AG04450 (cell line): ENCODE measurements around the gene PIAS2. TPM values are rescaled to one million over a fixed set of nuclear protein-coding genes. Genes with fewer than 3 reads are reported as not detected.

ENCODE experiments used
- CTCF ChIA-PET: fragments of 300-600, 350-600 bp; formaldehyde crosslinking; extraction: SDS; loops from one replicate; lab custom pipeline; 2022; ENCODE audit warnings: antibody characterized with exemption, inconsistent platforms; lab: Charles Lee
- POLR2A ChIA-PET: fragments of 350-600 bp; formaldehyde crosslinking; extraction: SDS; loops from one replicate; lab custom pipeline; 2021; ENCODE audit warnings: antibody characterized with exemption, inconsistent platforms; lab: Yijun Ruan, JAX
- DNase-seq: peaks from one replicate; pipeline ENCODE4 v3.0.0-alpha.2; 2011; ENCODE audit warnings: low read depth, low spot score
- H3K27ac ChIP-seq: one replicate; pipeline ENCODE4 v1.5.1; 2012; ENCODE audit warnings: low read depth, low read length, control low read depth
- H3K27me3 ChIP-seq: one replicate; pipeline ENCODE4 v1.6.0; 2012; ENCODE audit warnings: low read length; ENCODE audit not compliant: control insufficient read depth, insufficient read depth
- H3K4me3 ChIP-seq: 2 replicates; pipeline ENCODE4 v1.5.1; 2011; ENCODE audit warnings: mild to moderate bottlenecking, low read depth, low read length, control low read depth
- H3K9me3 ChIP-seq: 2 replicates; pipeline ENCODE4 v1.5.1; 2012; ENCODE audit warnings: low read length; ENCODE audit not compliant: control insufficient read depth, insufficient read depth
- polyA plus RNA-seq: library from polyadenylated mRNA; depleted of rRNA; stranded (reverse); fragments of >200 nt; gene quantifications from 2 replicates; pipeline ENCODE4 v1.2.3, GENCODE V29; 2011
- TF ChIP-seq, protein P1 (sequence below): IDR thresholded peaks from 2 replicates; pipeline ENCODE4 v1.5.1; 2011; ENCODE audit warnings: low read depth, low read length, control low read depth, inconsistent platforms

PIAS2 gene
- polyA plus RNA-seq, 1 experiment = 10.1 TPM

GRCh38 chr18:46888965-46889364, 28.3 kb downstream of the PIAS2 start:
- Histone ChIP-seq H3K27me3 (no peaks in the 10 kb centered on the region), H3K4me3 (no peak overlapping the region), H3K27ac (no peak overlapping the region), H3K9me3 (peaks cover 4% of the 10 kb centered on the region; the same call in 1 of the 2 replicates)
- no peak for DNase-seq
- ChIA-PET CTCF (no interaction called here), POLR2A (no interaction called here)
- TF ChIP-seq, protein P1, sequence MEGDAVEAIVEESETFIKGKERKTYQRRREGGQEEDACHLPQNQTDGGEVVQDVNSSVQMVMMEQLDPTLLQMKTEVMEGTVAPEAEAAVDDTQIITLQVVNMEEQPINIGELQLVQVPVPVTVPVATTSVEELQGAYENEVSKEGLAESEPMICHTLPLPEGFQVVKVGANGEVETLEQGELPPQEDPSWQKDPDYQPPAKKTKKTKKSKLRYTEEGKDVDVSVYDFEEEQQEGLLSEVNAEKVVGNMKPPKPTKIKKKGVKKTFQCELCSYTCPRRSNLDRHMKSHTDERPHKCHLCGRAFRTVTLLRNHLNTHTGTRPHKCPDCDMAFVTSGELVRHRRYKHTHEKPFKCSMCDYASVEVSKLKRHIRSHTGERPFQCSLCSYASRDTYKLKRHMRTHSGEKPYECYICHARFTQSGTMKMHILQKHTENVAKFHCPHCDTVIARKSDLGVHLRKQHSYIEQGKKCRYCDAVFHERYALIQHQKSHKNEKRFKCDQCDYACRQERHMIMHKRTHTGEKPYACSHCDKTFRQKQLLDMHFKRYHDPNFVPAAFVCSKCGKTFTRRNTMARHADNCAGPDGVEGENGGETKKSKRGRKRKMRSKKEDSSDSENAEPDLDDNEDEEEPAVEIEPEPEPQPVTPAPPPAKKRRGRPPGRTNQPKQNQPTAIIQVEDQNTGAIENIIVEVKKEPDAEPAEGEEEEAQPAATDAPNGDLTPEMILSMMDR = no peak

DNA sequence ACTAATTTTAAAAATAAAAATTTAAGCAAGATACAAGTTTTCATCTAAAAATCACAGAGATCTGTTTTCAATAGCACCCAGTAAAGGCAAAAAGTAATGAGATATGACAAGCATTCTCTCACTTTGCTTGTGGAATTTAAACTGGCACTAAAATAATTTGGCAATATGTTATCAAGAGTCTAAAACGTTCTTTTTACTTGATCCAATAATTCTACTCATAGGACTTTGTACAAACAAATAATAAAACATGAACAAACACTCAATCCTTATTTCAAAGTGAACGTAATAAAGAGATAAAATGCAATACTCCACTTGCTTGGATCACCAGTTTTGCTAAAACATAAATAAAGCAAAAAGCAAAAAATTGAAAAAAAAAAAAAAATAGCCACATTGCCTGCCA, 30.4 kb downstream of the PIAS2 start:
- POLR2A ChIA-PET = no interaction called here
- CTCF ChIA-PET = no interaction called here

GRCh38 chr18:46883180-46883579, 34.1 kb downstream of the PIAS2 start:
- TF ChIP-seq, protein P1 = no peak
- DNase-seq = no peak
- Histone ChIP-seq H3K9me3 (0 out of 2 replicates have a peak, but pooled peaks cover 4% of the 10 kb centered on the region), H3K27me3 (no peaks in the 10 kb centered on the region), H3K4me3 (no peak overlapping the region), H3K27ac (no peak overlapping the region)
- CTCF ChIA-PET = interaction anchor here (0.7 kb wide), 1 partner anchor 53 kb away, joined by 5 read pairs; no protein-coding TSS in a partner anchor
- POLR2A ChIA-PET = no interaction called here

More for the DNA sequence above, 30.4 kb downstream of the PIAS2 start:
- TF ChIP-seq, protein P1 = no peak
- no peak overlapping the region for H3K27ac ChIP-seq
- no peak overlapping the region for H3K4me3 ChIP-seq
- no peak for DNase-seq
- H3K27me3 ChIP-seq = no peaks in the 10 kb centered on the region
- H3K9me3 ChIP-seq = peaks cover 4% of the 10 kb centered on the region; the same call in 1 of the 2 replicates

- no peaks in the 10 kb centered on the region for H3K27me3 ChIP-seq
- peaks cover 13% of the 10 kb centered on the region for H3K9me3 ChIP-seq
- H3K27ac ChIP-seq = no peak overlapping the region
- ChIA-PET CTCF (no interaction called here), POLR2A (no interaction called here)
- no peak for DNase-seq
- H3K4me3 ChIP-seq = no peak overlapping the region
- TF ChIP-seq, protein P1 = no peak
These were observed 39.8 kb downstream of the PIAS2 start for GRCh38 chr18:46877329-46877987.

DNA sequence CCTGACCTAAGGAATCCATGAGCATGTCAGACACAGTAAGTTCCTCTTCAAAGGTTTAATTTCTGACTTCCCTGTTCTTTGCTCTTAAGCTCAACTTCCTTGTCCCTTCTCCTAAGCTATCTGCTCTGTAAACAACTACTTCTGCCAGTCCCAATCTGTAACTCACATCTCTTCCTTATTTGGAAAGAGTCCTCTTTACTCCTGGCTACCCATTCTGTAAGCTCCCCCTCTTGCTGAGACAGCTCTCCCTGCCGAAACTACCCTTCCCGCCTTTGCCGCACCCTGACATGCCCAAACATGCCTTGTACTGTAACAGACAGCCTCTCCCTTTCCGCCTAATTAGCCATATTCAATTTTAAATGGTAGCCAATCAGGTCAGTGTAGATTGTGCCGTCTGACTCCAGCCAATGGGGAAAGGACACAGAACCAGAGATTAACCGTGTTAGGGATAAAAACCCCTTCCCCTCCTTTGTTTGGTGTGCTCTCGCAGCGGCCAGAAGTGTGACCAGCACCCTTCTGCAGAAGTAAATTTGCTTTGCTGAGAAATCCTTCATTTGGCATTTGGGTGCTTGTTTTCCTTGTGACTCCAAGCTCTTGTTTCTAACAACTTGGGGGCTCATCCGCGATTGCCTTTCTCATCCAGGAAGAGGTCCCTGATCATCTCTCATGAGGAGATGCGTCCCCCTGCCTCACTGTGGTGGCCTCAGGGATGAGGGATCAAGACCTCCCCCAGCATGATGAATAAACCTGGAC, 49.0 kb downstream of the PIAS2 start:
- TF ChIP-seq, protein P1 = no peak
- POLR2A ChIA-PET = no interaction called here
- CTCF ChIA-PET = no interaction called here

More for the DNA sequence above, 49.0 kb downstream of the PIAS2 start:
- Histone ChIP-seq H3K9me3 (peaks cover 14% of the 10 kb centered on the region), H3K27ac (no peak overlapping the region), H3K4me3 (no peak overlapping the region), H3K27me3 (no peaks in the 10 kb centered on the region)
- DNase-seq = no peak
